ENCODE data around the gene B4GALT6. TPM values are rescaled to one million over a fixed set of nuclear protein-coding genes. Genes with fewer than 3 reads are reported as not detected.

The B4GALT6 gene
- total RNA-seq, 1 donor from 2014 or later = 13.9 TPM

DNA sequence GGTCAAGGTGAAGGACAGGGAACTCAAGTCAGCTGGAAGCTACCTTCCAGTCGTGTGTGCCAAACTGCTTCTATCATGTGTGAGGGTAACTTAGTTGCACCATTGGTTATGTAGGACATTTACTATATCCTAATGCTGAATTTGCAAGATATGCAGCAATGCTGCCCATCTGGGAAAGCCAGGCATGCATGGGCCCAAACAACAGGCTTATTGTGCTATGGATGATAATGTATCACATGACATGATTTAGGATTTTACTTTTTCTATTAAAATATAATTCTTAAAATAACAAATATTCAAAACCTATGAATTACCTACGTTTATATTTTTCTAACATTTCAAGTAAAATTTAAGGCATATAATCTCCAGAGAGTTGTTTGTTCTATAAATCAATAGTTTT lies 35.9 kb downstream of the B4GALT6 start:
- Mint-ChIP-seq H3K4me3 (ENCODE audit: unreplicated experiment) (no peak overlapping the region), H3K27me3 (ENCODE audit: unreplicated experiment) (no peaks in the 10 kb centered on the region), H3K36me3 (ENCODE audit: unreplicated experiment) (no peaks in the 10 kb centered on the region), H3K4me1 (ENCODE audit: unreplicated experiment) (peaks cover 42% of the 10 kb centered on the region), H3K9me3 (ENCODE audit: unreplicated experiment) (no peaks in the 10 kb centered on the region), H3K27ac (ENCODE audit: unreplicated experiment) (peak overlapping the region; percentile 4)
- DNase-seq (ENCODE audit: extremely low spot score, unreplicated experiment) = no peak
- TF ChIP-seq, protein P1, sequence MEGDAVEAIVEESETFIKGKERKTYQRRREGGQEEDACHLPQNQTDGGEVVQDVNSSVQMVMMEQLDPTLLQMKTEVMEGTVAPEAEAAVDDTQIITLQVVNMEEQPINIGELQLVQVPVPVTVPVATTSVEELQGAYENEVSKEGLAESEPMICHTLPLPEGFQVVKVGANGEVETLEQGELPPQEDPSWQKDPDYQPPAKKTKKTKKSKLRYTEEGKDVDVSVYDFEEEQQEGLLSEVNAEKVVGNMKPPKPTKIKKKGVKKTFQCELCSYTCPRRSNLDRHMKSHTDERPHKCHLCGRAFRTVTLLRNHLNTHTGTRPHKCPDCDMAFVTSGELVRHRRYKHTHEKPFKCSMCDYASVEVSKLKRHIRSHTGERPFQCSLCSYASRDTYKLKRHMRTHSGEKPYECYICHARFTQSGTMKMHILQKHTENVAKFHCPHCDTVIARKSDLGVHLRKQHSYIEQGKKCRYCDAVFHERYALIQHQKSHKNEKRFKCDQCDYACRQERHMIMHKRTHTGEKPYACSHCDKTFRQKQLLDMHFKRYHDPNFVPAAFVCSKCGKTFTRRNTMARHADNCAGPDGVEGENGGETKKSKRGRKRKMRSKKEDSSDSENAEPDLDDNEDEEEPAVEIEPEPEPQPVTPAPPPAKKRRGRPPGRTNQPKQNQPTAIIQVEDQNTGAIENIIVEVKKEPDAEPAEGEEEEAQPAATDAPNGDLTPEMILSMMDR (IDR thresholded peaks at IDR 0.05) = no peak

DNA sequence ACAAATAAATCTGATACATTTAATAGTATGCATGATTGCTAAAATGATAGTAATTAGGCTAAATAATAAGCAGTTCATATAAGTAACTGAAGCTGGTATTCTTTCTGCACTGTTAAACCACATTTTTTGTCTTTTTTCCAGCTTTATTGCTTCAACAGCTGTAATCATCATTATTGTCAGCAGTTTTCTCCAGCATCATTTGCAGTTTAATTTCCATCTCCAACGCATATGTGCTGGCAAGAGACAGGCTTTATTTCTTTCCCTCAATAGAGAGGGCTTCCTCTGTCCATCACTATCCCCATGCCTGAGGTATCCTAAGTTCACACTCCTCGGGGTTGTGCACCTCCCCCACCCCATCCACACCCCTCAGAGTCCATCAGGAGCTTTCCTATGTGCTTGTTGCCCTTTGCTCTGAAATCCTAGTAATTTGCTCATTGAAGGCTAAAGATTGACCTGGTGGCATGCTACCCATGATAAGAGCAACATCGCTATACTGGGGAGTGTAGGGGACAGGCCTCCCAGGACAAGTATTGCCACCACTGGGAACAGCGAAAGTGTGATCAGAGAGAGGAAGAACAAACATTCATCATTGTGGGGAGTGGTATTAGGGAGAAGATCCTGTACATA lies 37.1 kb downstream of the B4GALT6 start:
- Mint-ChIP-seq H3K9me3 (ENCODE audit: unreplicated experiment) (no peaks in the 10 kb centered on the region), H3K36me3 (ENCODE audit: unreplicated experiment) (no peaks in the 10 kb centered on the region), H3K4me1 (ENCODE audit: unreplicated experiment) (peaks cover 46% of the 10 kb centered on the region), H3K4me3 (ENCODE audit: unreplicated experiment) (no peak overlapping the region), H3K27me3 (ENCODE audit: unreplicated experiment) (no peaks in the 10 kb centered on the region), H3K27ac (ENCODE audit: unreplicated experiment) (no peak overlapping the region)
- DNase-seq (ENCODE audit: extremely low spot score, unreplicated experiment) = no peak
- TF ChIP-seq, protein P1 (IDR thresholded peaks at IDR 0.05) = no peak

DNA sequence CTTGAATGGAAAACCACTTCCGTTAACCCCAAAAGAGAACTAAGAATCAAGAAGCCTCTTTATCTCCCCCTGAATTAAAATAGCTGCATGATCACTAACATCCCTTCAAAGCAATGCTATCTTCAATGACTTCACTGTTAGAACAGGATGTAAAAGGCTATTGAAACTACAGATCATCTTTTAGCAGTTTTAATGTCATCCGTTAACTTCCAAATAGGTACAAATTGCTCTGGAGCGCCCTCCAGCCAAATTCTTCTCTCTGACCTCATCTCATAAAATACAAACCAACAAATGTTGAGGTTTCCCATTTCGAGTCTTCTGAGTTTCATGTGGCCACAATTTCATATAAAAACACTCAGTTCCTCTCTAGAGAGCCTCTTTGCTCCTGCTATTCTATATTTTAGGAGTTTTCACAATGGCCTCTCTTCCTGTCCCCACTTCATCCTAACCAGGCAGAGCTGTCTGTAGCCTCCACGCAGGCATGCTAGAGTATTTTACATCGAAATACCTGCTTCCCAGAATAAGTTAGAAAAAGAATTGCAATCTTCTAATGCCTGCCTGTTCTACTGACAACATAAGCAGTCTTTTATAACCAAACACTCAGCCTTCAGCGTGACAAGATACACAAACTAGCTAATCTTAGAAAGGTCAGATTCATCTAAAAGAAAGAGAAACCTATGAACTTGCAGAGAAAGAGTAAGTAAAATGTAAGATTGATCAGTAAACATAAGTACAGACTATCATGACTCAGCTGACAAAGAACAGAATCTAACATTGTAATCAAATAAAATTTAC lies 37.9 kb downstream of the B4GALT6 start:
- DNase-seq (ENCODE audit: extremely low spot score, unreplicated experiment) = no peak
- Mint-ChIP-seq H3K4me3 (ENCODE audit: unreplicated experiment) (no peak overlapping the region), H3K4me1 (ENCODE audit: unreplicated experiment) (peaks cover 42% of the 10 kb centered on the region), H3K27me3 (ENCODE audit: unreplicated experiment) (no peaks in the 10 kb centered on the region), H3K27ac (ENCODE audit: unreplicated experiment) (peak overlapping the region; percentile 58), H3K36me3 (ENCODE audit: unreplicated experiment) (no peaks in the 10 kb centered on the region), H3K9me3 (ENCODE audit: unreplicated experiment) (no peaks in the 10 kb centered on the region)
- TF ChIP-seq, protein P1 (IDR thresholded peaks at IDR 0.05) = no peak

DNA sequence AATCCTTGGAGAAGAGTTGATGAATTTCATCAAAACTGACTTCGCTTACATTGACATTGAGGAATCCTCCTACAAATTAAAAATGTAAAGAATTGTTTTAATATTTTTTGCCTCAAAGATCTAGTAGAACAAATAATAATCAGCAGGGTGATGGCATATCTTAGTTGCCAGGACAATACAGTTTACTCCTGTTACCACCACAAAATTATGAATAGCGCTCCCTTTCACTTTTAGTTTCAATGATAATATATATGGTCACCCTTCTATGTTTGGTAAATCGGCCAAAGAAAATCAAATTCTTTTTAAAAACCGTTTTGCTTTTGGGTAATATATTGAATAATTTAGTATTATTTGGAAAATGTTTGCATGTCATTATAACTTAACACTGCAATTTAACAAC lies 39.0 kb downstream of the B4GALT6 start:
- Mint-ChIP-seq H3K36me3 (ENCODE audit: unreplicated experiment) (no peaks in the 10 kb centered on the region), H3K9me3 (ENCODE audit: unreplicated experiment) (no peaks in the 10 kb centered on the region), H3K27ac (ENCODE audit: unreplicated experiment) (no peak overlapping the region), H3K27me3 (ENCODE audit: unreplicated experiment) (no peaks in the 10 kb centered on the region), H3K4me1 (ENCODE audit: unreplicated experiment) (peaks cover 40% of the 10 kb centered on the region), H3K4me3 (ENCODE audit: unreplicated experiment) (no peak overlapping the region)
- TF ChIP-seq, protein P1 (IDR thresholded peaks at IDR 0.05) = no peak
- DNase-seq (ENCODE audit: extremely low spot score, unreplicated experiment) = no peak

DNA sequence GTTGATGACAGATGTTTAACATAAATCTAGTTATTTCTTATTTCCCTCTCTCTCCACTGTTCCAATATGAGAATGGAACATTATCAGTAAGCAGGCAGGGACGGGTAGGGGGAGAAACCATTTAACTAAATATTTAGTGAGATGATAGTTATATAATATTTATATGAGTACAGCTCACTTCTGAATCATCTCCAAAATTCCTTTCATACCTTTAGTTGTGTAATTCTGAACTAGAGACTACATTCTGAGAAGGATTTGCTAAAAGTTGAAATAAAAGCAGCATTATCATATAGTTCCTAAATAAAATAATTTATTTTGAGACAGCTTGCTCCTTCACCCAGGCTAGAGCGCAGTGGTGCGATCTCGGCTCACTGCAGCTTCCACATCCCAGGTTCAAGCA lies 41.4 kb downstream of the B4GALT6 start:
- TF ChIP-seq, protein P1 (IDR thresholded peaks at IDR 0.05) = no peak
- Mint-ChIP-seq H3K27ac (ENCODE audit: unreplicated experiment) (no peak overlapping the region), H3K27me3 (ENCODE audit: unreplicated experiment) (no peaks in the 10 kb centered on the region), H3K4me3 (ENCODE audit: unreplicated experiment) (no peak overlapping the region), H3K4me1 (ENCODE audit: unreplicated experiment) (peaks cover 20% of the 10 kb centered on the region), H3K36me3 (ENCODE audit: unreplicated experiment) (no peaks in the 10 kb centered on the region), H3K9me3 (ENCODE audit: unreplicated experiment) (no peaks in the 10 kb centered on the region)
- no peak for DNase-seq (ENCODE audit: extremely low spot score, unreplicated experiment)

All from osteocyte (in vitro differentiated cells).